HL-60 (cell line): Measurements from ENCODE around the gene MAN2A1.

Experiments
- GABPA ChIP-seq: IDR thresholded peaks from 2 replicates; pipeline ENCODE4 v1.6.1; 2012; ENCODE audit warnings: low read depth
- POLR2AphosphoS5 ChIP-seq: IDR thresholded peaks from 2 replicates; pipeline ENCODE4 v1.6.1; 2012; ENCODE audit warnings: low read depth
- TF ChIP-seq, protein P1 (sequence below): IDR thresholded peaks from one replicate; pipeline ENCODE4 v1.5.1; 2011; ENCODE audit warnings: low read length, control low read depth, inconsistent platforms; ENCODE audit not compliant: insufficient read depth
- TF ChIP-seq, protein P2 (sequence below): IDR thresholded peaks from 2 replicates; pipeline ENCODE4 v1.6.1; 2012; ENCODE audit warnings: low read depth; ENCODE audit not compliant: insufficient replicate concordance

DNA sequence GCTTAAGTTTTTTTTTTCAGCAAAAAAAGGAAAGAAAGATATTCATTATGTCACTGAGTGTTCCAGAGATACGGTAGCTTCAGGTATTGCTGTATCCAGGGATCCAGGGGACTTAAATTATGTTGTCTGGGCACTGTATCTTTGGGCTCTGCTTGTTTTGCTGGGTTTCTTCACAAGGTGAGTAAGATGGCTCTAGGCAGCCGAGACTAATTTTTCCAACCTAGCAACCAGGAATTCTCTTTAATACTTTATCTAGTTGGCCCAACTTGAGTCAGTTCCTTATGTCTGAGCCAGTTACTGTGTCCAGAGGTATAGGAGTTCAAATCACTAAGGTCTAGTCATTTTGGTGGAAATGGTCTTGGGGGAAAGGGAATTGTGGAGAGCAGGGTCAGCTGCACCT, 66.0 kb downstream of the MAN2A1 start:
- TF ChIP-seq, protein P1, sequence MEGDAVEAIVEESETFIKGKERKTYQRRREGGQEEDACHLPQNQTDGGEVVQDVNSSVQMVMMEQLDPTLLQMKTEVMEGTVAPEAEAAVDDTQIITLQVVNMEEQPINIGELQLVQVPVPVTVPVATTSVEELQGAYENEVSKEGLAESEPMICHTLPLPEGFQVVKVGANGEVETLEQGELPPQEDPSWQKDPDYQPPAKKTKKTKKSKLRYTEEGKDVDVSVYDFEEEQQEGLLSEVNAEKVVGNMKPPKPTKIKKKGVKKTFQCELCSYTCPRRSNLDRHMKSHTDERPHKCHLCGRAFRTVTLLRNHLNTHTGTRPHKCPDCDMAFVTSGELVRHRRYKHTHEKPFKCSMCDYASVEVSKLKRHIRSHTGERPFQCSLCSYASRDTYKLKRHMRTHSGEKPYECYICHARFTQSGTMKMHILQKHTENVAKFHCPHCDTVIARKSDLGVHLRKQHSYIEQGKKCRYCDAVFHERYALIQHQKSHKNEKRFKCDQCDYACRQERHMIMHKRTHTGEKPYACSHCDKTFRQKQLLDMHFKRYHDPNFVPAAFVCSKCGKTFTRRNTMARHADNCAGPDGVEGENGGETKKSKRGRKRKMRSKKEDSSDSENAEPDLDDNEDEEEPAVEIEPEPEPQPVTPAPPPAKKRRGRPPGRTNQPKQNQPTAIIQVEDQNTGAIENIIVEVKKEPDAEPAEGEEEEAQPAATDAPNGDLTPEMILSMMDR = no peak
- TF ChIP-seq POLR2AphosphoS5 = no peak
- TF ChIP-seq, protein P2, sequence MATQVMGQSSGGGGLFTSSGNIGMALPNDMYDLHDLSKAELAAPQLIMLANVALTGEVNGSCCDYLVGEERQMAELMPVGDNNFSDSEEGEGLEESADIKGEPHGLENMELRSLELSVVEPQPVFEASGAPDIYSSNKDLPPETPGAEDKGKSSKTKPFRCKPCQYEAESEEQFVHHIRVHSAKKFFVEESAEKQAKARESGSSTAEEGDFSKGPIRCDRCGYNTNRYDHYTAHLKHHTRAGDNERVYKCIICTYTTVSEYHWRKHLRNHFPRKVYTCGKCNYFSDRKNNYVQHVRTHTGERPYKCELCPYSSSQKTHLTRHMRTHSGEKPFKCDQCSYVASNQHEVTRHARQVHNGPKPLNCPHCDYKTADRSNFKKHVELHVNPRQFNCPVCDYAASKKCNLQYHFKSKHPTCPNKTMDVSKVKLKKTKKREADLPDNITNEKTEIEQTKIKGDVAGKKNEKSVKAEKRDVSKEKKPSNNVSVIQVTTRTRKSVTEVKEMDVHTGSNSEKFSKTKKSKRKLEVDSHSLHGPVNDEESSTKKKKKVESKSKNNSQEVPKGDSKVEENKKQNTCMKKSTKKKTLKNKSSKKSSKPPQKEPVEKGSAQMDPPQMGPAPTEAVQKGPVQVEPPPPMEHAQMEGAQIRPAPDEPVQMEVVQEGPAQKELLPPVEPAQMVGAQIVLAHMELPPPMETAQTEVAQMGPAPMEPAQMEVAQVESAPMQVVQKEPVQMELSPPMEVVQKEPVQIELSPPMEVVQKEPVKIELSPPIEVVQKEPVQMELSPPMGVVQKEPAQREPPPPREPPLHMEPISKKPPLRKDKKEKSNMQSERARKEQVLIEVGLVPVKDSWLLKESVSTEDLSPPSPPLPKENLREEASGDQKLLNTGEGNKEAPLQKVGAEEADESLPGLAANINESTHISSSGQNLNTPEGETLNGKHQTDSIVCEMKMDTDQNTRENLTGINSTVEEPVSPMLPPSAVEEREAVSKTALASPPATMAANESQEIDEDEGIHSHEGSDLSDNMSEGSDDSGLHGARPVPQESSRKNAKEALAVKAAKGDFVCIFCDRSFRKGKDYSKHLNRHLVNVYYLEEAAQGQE = no peak
- no peak for TF ChIP-seq GABPA
